ENCODE results near the gene BRCA1.

Gene BRCA1

GRCh38 chr17:43014649-43015542, 110.3 kb downstream of the BRCA1 start:
- DNase-seq (ENCODE audit: low read depth), result peak; percentile 26
- TF ChIP-seq CTCF (conservative IDR thresholded peaks at IDR 0.05; ENCODE audit: low read depth, low read length), result no peak
- H3K4me3 ChIP-seq (ENCODE audit: low read depth, low read length), result no peak overlapping the region

GRCh38 chr17:43014020-43014648, 111.0 kb downstream of the BRCA1 start:
- H3K4me3 ChIP-seq (ENCODE audit: low read depth, low read length), result no peak overlapping the region
- TF ChIP-seq CTCF (conservative IDR thresholded peaks at IDR 0.05; ENCODE audit: low read depth, low read length), result no peak
- no peak for DNase-seq (ENCODE audit: low read depth)

GRCh38 chr17:43013296-43013695, 111.9 kb downstream of the BRCA1 start:
- no peak for DNase-seq (ENCODE audit: low read depth)
- H3K4me3 ChIP-seq (ENCODE audit: low read depth, low read length), result no peak overlapping the region
- no peak for TF ChIP-seq CTCF (conservative IDR thresholded peaks at IDR 0.05; ENCODE audit: low read depth, low read length)

- DNase-seq (ENCODE audit: low read depth), result no peak
- no peak overlapping the region for H3K4me3 ChIP-seq (ENCODE audit: low read depth, low read length)
- TF ChIP-seq CTCF (conservative IDR thresholded peaks at IDR 0.05; ENCODE audit: low read depth, low read length), result no peak
These were observed 113.3 kb downstream of the BRCA1 start for GRCh38 chr17:43011728-43012472.

- no peak for TF ChIP-seq CTCF (conservative IDR thresholded peaks at IDR 0.05; ENCODE audit: low read depth, low read length)
- no peak overlapping the region for H3K4me3 ChIP-seq (ENCODE audit: low read depth, low read length)
- no peak for DNase-seq (ENCODE audit: low read depth)
These were observed 114.4 kb downstream of the BRCA1 start for GRCh38 chr17:43010667-43011308.

GRCh38 chr17:43006639-43007551, 118.3 kb downstream of the BRCA1 start, which contains the start of gene IFI35:
IFI35 (plus strand) TSS chr17:43006784; CDS start chr17:43006948, 164 bp downstream.
- TF ChIP-seq CTCF (conservative IDR thresholded peaks at IDR 0.05; ENCODE audit: low read depth, low read length), result peak; percentile 25
- H3K4me3 ChIP-seq (ENCODE audit: low read depth, low read length), result peak within 1 kb of the TSS; percentile 74
- peak; percentile 94 for DNase-seq (ENCODE audit: low read depth)

Data from choroid plexus epithelial cell (primary cell).